Measurements from ENCODE around the gene ZNF530.

GRCh38 chr19:57633832-57634131, 34.1 kb downstream of the ZNF530 start:
- TF ChIP-seq CTCF (conservative IDR thresholded peaks at IDR 0.05; ENCODE audit: low read depth, low read length) (no peak), EZH2 (IDR thresholded peaks at IDR 0.05; ENCODE audit: borderline replicate concordance, low read depth, low read length, poor library complexity, severe bottlenecking) (no peak)
